ENCODE measurements around the gene CITED4.

CITED4 gene

DNA sequence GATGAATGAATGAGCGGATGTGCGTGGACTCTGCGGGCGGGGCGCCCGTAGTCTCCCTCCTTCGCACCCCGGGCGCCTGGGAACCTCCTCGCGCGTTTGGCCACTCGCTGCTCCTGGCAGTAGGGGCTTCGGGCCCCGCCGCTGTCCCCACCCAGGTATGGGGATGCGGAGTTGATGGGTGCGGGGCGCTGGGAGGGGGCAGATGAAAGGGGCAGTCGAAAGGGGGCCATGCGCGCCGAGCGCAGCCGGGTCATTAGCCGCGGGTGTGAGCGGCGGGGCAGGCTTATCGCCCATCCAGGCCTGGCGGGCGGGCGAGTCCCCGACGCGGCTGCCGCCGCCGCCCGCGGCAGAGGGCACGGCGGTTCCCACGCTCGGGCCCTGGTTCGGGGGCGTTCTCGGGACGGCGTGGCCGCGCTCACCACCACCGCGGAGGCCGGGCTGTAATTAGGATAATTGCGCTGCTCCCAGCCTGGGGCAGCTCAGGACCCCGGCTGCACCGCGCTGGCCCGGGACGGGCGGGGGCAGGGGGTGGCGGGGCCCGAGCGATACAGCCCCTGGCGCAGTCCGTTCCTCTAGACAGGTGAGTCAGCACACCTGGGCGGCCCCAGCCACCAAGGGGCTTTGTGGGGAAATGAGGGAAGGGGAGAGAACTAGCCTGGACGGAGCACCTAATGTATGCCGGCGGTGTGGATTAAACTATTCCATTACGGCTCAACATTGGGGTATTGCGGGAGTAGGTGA lies 22.1 kb upstream of the CITED4 start:
- DNase-seq: no peak

DNA sequence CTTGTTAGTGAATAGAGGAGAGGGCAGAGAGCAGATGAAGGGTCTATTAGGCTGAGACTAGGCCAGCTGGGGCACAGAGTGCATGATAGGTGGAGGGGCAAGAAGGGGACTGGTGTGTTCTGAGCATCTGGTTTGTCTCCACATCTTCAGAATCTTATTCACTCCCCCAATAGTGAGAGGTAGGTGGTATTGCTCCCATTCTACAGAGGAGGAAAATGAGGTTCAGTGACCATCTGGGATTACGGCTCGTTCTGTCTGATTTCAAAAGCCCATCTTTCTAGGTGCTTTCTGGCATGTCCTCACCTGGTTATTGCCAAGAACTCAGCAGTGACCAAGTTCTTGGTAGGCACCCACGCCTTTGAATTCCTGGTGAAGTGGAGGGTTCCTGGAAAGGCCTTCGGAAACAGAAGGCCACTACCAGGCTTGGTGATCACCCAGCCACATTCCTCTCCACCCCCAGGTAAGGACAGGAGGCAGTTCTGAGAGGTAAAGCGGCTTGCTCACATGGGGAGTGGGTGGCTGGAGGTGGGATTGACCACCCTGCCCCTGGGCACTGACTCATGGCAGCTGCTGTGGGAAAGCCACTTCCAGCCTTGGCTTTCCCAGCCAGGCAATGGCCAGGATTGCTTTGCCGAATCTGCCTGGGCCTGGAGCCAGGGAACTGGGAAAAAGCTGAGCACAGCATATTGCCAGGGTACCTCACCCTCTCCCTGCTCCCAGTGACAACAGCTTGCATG lies 18.8 kb upstream of the CITED4 start:
- DNase-seq: no peak

DNA sequence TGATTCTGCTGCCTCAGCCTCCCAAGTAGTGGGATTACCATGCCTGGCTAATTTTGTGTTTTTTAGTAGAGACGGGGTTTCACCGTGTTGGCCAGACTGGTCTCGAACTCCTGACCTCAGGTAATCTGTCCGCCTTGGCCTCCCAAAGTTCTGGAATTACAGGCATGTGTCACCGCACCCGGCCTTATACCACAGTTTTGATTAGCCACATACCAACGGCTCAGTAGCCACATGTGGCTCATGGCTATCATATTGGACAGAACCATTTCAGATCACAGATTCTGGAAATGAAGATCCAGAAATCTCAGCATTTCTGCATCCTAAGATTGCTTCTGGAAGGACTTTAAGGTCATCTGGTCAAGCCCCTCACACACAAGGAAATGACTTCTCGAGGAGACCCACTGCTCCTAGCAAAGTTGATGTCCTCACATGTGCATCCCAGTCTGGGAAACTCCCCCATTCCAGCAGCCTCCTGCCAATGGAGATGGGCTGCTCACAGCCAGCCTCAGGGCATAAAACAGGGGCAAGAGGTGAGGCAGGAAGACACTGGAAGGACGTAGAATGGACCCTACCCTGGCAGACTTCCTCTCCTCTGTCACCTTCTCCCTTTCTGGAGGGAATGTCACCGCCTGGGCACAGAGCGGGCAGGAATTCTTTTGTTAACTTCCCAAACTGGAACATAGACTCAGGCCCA lies 17.5 kb upstream of the CITED4 start:
- DNase-seq: no peak

DNA sequence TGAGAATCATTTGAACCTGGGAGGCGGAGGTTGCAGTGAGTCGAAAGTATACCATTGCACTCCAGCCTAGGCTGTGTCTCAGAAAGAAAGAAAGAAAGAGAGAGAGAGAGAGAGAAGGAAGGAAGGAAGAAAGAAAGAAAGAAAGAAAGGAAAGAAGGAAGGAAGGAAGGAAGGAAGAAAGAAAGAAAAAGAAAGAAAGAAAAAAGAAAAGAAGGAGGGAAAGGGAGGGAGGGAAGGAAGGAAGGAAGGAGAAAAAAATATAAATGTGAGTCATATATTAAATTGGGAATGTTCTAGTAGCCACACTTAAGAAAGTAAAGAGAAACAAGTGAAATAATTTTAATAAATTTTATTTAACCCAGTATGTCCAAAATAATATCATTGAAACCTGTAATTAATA lies 16.7 kb upstream of the CITED4 start:
- no peak for DNase-seq

DNA sequence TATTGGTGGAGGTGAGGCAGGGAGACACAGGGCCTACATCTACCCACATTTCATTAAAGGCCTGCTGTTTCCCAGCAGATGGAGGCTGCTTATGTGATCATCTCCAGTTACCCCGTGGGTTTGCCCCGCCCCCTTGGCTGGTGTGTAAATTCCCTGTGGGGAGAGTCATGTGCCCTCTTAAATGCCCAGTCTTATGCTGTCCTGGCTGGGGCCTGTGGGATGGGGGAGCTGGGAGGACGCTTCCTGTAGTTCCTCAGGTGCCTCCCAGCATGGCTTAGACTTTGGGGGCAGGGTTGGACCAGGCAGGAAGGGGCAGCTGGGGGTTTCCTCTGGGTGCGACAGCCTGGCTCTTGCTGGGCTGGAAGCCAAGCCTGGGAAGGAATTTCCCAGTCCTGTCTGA lies 15.5 kb upstream of the CITED4 start:
- peak; percentile 39 for DNase-seq

DNA sequence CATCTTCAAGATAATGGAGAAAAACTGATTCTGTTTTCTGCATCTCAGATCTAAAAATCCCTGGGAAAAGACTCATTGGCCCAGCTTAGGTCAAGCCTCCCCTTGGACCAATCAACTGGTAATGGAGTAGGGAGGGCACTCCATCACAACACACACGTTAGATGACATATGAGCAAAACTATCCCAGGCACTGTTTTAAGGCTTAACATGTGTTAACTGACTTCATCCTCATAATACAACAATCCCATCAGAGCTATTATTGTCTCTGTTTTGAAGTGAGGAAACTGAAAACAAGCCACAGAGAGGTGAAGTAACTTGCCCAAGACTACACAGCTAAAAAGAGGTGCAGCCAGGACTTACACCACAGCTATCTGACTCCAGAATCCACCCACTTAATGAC lies 14.7 kb upstream of the CITED4 start:
- no peak for DNase-seq

DNA sequence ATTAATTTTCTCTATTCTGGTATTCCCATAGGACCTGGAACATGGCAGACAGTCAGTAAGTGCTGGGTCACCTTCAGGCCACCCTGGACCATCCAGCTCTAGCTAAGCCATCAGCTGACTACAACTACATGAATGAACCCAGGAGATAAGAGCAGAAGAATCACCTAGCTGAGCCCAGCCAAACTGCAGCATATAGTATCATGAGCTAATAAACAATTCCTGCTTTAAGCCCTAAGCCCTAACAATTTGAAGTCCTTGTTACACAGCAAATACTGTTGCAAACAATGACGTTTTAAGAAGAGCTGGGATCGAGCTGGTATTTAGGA lies 14.2 kb upstream of the CITED4 start:
- DNase-seq: no peak

DNA sequence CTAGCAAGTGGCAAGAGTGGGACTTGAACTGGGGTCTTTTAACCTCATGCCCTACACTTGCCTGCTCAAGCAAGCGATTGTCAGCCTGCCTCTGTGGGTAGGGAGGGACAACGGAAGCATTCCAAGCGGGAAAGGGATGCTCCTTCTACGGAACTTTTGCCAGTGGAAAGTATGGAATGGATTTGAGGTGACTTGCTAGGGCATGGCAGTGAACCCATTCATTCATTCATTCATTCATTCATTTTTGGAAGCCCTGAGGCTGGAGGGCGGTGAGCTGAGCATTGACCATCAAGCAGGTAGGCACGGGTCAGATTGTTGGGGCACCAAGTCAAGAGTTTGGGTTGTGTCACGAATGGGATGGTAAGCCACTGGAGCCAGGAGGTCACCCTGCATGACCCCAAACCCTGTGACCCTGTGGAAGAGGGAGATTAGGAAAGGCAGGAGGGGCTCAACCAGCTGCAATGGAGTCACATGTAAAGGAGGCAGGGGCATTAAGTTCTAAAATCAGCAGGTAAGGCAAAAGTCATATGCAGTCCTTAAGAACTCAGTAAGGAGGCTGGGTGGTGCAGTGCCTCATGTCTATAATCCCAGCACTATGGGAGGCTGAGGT lies 11.8 kb upstream of the CITED4 start:
- DNase-seq: no peak

DNA sequence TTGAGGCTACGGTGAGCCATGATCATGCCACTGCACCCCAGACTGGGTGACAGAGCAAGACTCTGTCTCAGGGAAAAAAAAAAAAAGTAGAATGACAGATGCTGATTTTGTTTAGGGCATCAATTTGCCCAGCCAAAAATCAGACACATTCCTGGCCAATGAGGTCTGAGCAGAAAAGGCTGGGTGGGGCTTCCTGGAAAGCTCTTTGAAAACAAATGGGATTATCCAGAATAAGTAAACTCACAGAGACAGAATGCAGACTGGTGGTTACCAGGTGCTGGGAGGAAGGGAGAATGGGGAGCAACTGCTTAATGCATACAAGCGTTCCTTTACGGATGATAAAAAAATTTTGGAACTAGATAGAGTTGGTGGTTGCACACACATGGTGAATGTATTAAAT lies 10.1 kb upstream of the CITED4 start:
- DNase-seq: no peak

DNA sequence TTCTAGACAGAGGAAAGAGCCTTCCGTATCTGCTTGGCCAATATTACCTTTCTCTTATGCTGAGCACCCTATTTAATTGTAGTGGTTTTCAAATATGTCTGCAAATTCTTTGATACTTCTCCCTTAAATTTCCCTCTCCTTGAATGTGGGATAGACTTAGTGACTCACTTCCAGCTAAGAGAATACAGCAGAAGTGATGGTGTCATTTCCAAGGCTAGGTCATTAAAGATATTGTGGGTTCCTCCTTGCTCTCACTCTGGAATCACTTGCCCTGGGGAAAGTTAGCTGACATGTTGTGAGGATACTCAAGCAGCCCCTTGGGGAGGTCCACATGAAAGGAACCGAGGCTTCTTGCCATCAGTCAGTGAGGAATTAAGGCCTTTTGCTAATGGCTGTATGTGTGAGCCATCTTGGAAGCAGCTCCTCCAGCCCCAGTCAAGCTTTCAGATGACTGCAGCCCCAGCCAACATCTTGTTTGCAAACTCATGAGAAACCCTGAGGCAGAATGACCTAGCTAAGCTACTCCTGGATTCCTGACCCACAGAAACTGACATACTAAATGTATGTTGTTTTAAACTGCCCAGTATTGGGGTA lies 8.1 kb upstream of the CITED4 start:
- no peak for DNase-seq

DNA sequence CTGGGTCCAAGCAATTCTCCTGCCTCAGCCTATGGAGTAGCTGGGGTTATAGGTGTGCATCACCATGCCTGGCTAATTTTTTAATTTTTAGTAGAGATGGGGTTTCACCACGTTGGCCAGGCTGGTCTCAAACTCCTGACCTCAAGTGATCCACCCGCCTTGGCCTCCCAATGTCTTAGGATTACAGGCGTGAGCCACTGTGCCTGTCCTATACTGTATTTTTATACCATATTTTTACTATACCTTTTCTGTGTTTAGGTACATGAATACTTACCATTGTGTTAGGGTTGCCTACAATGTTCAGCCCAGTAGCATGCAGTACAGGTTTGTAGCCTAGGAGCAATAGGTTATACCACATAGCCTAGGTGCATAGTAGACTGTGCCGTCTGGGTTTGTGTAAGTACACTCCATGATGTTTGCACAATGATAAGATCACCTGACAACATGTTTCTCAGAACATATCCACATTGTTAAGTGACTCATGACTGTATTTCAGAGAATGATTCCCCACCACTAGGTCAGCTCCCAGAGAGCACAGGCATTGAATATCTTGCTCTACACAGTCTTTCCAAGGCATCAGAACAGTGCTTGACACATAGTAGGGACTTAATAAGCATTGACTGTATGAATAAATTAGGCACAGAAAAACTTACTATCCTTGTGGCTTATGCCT lies 6.0 kb upstream of the CITED4 start:
- no peak for DNase-seq

DNA sequence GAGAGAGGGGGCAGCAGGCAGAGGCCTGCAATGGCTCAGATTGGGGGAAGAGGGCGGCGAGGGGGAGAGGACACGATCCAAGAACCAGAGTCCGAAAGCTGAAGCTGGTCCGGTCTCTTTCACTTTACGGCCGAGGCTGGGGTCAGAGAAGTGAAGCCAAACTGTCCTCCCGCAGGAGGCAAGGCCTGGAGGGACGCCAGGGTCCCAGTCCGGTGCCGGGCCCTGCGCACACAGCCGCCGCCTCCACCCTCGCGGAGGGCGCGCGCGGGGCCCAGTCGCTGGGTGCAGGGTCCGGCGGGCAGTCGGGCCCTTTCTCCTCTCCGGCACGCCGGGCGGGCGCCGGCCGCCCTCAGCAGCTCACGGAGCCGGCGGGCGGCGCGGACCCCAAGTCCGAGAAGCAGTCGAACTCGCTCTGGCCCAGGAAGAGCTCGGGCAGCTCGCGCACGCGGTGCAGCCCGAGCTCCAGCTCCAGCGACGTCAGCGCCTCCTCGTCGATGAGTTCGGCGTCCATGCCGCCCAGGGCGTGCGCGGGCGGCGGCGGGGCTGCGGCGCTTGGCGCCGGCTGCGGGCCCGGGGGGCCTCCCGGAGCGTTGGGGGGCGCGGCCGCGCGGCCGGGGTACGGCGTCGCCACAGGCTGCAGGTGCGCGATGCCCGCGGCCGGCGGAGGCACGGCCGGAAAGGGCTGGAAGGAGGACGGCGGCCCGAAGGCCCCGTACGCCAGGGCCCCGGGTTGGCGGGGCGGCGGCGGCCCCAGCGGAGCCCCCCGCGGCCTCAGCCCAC lies 749 bp downstream of the CITED4 start:
- no peak for DNase-seq

DNA sequence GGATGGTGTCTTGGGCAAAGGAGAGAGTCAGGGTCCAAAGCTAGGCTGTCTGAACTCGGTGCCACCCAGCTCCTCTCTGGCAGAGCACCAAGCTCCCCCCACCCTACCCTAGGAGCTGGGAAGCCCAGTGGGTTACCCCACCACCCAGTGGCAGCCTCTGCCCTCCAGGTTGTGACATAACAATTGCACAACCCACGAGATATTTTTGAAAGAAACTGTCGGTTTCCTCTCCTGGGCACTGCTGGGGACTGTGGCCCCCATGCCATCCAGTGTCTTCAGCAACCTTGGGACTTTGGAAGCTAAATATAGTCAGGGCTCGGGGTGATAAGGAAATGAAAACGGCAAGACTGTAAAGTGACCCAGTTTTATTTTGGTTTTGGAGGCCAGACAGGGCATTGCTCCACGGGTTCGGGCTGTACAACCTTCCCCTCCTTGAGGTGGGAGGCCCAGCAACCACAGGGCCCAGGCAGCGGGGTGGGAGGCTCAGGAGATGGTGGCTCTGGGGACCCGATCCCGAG lies 1.4 kb downstream of the CITED4 start:
- DNase-seq: no peak

DNA sequence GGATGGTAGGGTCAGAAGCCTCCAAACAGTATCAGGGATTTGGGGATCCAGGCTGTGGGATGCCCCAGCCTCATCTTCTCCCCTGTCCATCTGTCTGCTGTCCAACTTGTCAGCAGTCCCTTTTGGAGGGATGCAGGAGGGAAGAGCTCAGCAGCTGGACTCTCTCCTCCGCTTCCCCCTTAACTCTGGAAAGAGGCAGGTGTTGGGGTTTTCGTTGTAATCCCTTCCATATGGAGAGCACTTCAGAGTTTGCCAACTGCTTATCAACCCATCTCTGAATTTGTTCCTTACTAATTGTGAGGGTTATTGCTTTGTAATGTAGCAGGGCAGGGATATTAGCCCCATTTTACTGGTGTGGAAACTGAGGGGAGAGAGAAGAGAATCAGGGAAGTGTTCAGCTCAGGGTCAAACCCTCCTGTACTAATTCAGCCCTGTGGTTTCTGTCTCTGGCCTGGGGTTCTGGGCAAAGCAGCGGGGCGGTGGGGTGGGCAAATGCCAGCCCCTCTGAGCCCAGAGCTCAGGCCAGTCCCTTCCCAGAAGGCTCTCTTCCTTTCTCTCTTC lies 3.2 kb downstream of the CITED4 start:
- DNase-seq: no peak

DNA sequence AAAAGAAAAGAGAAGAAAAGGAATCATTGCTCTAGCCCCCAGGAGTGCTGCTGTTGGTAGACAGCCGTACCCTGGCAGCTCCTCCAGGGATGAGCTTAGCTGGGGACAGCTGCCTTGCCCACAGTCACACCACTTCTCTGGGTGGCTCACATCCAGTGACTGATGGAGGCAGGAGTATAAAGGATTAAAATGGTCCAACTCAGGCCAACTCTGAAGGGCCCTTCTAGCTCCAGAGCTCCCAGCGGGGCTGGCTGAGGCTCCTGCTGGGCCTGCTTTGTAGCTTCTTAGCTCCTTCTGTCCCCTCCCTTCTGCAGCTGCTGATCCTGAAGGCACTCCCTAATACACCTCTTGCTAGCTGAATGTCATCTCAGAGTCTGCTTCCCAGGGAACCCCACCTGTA lies 4.4 kb downstream of the CITED4 start:
- DNase-seq: no peak

DNA sequence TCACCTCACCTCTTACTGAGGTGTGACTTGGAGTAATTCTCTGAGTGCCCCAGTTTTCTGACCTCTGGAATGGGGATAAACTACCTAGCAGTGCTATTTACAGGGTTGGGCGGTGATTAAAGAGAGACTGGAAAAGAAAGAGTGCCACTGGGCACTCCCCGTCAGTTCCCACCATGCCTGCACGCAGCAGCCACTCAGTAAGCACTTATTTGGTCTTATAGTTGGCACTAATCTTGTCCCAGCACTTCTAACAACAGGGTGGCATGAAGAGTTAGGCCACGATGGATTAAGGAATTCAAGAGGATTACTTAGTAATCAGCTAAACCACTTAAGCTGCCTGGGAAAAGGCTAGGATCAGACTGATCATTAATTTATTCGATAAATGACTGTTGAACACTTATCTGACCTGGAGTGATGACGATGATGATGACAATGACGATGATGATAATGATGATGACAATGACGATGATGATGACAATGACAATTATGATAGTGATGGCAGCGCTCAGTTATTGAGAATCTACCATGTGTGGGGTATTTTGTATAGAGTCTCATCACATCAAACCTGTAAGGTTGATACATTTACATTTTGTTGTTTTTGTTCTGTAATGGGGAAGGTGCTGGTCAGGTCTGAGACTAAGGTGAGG lies 5.4 kb downstream of the CITED4 start:
- DNase-seq: no peak

DNA sequence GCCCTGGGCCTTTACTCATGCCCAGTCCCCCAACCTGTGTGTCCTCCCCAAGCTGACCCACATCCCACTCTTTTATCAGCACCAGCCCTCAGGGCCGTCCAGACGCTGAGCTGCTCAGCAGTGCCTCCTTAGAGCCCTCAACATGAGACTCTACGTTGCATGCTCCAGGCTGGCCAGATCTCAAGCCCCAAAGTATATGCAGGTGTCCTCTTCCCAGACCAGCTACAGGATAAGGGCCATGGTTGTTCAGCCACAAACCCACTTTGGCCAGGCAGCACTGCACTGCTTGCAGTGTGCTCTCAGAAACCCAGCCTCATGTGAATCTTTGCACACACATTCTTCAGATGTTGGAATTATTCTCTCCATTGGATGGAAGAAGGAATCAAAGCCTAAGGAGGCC lies 6.0 kb downstream of the CITED4 start:
- no peak for DNase-seq

DNA sequence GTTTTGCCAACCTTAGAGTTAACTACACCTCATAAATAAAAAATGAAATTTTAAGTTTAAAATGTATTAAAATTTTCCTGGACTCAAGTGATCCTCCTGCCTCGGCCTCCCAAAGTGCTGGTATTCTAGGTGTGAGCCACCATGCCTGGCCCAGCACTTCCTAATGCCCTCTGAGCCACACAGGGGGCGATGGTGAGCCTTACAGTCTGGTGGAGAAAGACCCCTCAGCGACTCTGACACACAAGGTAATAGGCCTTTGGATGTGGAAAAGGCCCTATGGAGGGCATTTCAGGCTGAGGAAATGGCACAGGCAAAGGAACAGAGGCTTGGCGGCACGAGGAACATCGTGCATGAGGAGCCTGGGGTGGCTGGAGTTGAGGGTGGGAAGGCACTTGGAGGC lies 6.7 kb downstream of the CITED4 start:
- no peak for DNase-seq

DNA sequence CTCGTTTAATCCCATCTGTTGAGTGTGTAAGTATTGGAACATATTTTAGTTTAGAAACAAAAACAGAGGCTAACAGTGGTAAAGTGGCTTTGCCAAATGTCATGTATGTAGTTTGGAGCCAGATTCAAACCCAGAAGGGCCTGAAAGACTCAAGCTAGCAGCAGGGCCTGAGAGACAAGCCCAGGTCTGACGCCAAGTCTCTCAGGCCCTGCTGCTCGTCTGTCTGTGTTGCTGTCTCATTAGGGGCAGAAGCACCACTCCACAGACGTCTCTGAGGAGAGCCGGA lies 8.3 kb downstream of the CITED4 start:
- no peak for DNase-seq

DNA sequence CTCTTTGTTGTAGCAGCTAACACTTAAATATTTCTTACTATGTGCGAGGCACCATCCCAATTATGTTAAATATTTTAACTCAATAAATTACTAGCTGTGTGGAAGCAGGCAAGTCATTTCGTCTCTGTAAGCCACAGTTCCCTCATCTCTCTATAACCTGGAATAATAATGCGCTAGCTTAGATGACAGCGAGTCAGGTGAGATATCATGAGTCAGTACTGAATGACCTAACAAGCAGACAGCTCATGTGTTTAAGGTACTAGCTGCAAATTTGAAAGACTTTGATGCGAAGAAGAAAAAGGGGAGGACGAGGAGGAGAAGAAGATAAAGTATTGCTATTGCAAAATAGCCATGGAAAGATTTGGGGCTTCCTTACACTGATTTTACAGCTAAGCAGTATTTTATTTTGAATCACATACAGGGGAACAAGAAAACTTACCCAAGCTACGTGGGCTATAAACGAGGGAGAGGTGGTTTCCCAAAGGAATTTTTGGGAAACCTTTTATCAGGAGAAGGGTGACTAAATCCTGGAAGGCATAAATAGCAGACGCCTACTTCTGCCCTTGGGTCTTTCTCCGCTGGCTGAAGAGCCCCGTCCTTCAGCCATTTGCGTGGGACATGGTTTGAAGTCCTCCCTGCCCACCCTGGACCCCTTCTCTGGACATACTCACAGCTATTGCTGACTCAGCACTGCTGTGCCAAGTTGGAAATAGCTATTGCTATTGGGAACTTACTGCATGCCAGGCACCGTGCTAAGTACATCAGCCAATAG lies 8.9 kb downstream of the CITED4 start:
- no peak for DNase-seq
